OCI-LY1 (cell line): Measurements from ENCODE around the gene NLRP9.

Source experiments
- H2AFZ ChIP-seq: fragments of 200-600 bp; sonication (generic), shearing (Covaris generic); 2 replicates; pipeline ENCODE4 v1.6.0; 2014; ENCODE audit warnings: antibody characterized with exemption, mild to moderate bottlenecking, low read length
- H3F3A ChIP-seq: fragments of 200-600 bp; sonication (generic), shearing (Covaris generic); 2 replicates; pipeline ENCODE4 v1.6.0; 2014; ENCODE audit warnings: mild to moderate bottlenecking, antibody characterized with exemption, low read length, moderate library complexity; ENCODE audit not compliant: insufficient read depth
- H3K27ac ChIP-seq: fragments of 200-600 bp; sonication (generic); 2 replicates; pipeline ENCODE4 v1.5.1; 2014; ENCODE audit warnings: low read length, mixed run types, mild to moderate bottlenecking, low read depth; ENCODE audit not compliant: poor library complexity, severe bottlenecking
- H3K27me3 ChIP-seq: fragments of 200-600 bp; sonication (generic); 2 replicates; pipeline ENCODE4 v1.6.0; 2014; ENCODE audit warnings: antibody characterized with exemption, mild to moderate bottlenecking, low read length, moderate library complexity; ENCODE audit not compliant: insufficient read depth
- H3K36me3 ChIP-seq: fragments of 200-600 bp; sonication (generic); 2 replicates; pipeline ENCODE4 v1.6.1; 2014; ENCODE audit warnings: mild to moderate bottlenecking, antibody characterized with exemption, low read length, moderate library complexity, mixed read lengths; ENCODE audit not compliant: insufficient read depth
- H3K4me1 ChIP-seq: fragments of 200-600 bp; sonication (generic); 2 replicates; pipeline ENCODE4 v1.5.1; 2014; ENCODE audit warnings: mild to moderate bottlenecking, low read length, moderate library complexity; ENCODE audit not compliant: insufficient read depth, severe bottlenecking
- H3K4me2 ChIP-seq: fragments of 200-600 bp; sonication (generic), shearing (Covaris generic); 2 replicates; pipeline ENCODE4 v1.6.1; 2014; ENCODE audit warnings: low read length
- H3K4me3 ChIP-seq: fragments of 200-600 bp; sonication (generic); 2 replicates; pipeline ENCODE4 v1.5.1; 2014; ENCODE audit warnings: low read length, low read depth, mild to moderate bottlenecking, mixed read lengths; ENCODE audit not compliant: poor library complexity, severe bottlenecking
- H3K79me2 ChIP-seq: fragments of 200-600 bp; shearing (Covaris generic); 2 replicates; pipeline ENCODE4 v1.6.1; 2016; ENCODE audit warnings: mixed run types, low read length, mixed read lengths; ENCODE audit not compliant: insufficient read depth
- H3K9ac ChIP-seq: fragments of 200-600 bp; sonication (generic), shearing (Covaris generic); 2 replicates; pipeline ENCODE4 v1.6.1; 2014; ENCODE audit warnings: mild to moderate bottlenecking, low read length, mixed read lengths
- H3K9me2 ChIP-seq: fragments of 200-600 bp; sonication (generic), shearing (Covaris generic); 2 replicates; pipeline ENCODE4 v1.6.1; 2014; ENCODE audit warnings: low read depth, mild to moderate bottlenecking, low read length, mixed read lengths
- H3K9me3 ChIP-seq: fragments of 200-600 bp; shearing (Covaris generic); 2 replicates; pipeline ENCODE4 v1.6.1; 2014; ENCODE audit warnings: low read length, mixed read lengths
- H4K20me1 ChIP-seq: fragments of 200-600 bp; sonication (generic), shearing (Covaris generic); 2 replicates; pipeline ENCODE4 v1.6.0; 2016; ENCODE audit warnings: mild to moderate bottlenecking, low read length; ENCODE audit not compliant: insufficient read depth
- EZH2 ChIP-seq: fragments of 200-600 bp; sonication (generic), shearing (Covaris generic); IDR thresholded peaks from 2 replicates; pipeline ENCODE4 v1.8.0; 2017; ENCODE audit warnings: borderline replicate concordance, mixed run types, mild to moderate bottlenecking, antibody characterized with exemption, low read length, moderate library complexity, mixed read lengths
- TF ChIP-seq, protein P1 (sequence below): fragments of 200-600 bp; sonication (generic), shearing (Covaris generic); IDR thresholded peaks from 2 replicates; pipeline ENCODE4 v1.5.1; 2017; ENCODE audit warnings: mild to moderate bottlenecking, antibody characterized with exemption, low read length, moderate library complexity, mixed read lengths

Gene NLRP9

GRCh38 chr19:55738302-55738701 lies at the start of gene NLRP9:
TSS of gene NLRP9 (minus strand) at chr19:55738402. CDS start at chr19:55738374, 28 bp downstream.
- Histone ChIP-seq H3K79me2 (no peaks in the 10 kb centered on the region), H3F3A (no peaks in the 10 kb centered on the region), H3K4me3 (no peak within 1 kb of the TSS), H3K4me1 (no peaks in the 10 kb centered on the region), H4K20me1 (no peaks in the 10 kb centered on the region), H2AFZ (no peak within 1 kb of the TSS), H3K36me3 (no peaks in the 10 kb centered on the region), H3K9me3 (no peaks in the 10 kb centered on the region), H3K9me2 (no peaks in the 10 kb centered on the region), H3K4me2 (no peak within 1 kb of the TSS), H3K9ac (no peak within 1 kb of the TSS), H3K27me3 (no peaks in the 10 kb centered on the region), H3K27ac (no peak within 1 kb of the TSS)
- TF ChIP-seq EZH2: no peak
- TF ChIP-seq, protein P1, sequence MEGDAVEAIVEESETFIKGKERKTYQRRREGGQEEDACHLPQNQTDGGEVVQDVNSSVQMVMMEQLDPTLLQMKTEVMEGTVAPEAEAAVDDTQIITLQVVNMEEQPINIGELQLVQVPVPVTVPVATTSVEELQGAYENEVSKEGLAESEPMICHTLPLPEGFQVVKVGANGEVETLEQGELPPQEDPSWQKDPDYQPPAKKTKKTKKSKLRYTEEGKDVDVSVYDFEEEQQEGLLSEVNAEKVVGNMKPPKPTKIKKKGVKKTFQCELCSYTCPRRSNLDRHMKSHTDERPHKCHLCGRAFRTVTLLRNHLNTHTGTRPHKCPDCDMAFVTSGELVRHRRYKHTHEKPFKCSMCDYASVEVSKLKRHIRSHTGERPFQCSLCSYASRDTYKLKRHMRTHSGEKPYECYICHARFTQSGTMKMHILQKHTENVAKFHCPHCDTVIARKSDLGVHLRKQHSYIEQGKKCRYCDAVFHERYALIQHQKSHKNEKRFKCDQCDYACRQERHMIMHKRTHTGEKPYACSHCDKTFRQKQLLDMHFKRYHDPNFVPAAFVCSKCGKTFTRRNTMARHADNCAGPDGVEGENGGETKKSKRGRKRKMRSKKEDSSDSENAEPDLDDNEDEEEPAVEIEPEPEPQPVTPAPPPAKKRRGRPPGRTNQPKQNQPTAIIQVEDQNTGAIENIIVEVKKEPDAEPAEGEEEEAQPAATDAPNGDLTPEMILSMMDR: no peak

- H2AFZ ChIP-seq: no peak overlapping the region
- TF ChIP-seq, protein P1: no peak
- TF ChIP-seq EZH2: no peak
- peaks cover 14% of the 10 kb centered on the region for H3K4me1 ChIP-seq
- H3K4me3 ChIP-seq: no peak overlapping the region
- H4K20me1 ChIP-seq: no peaks in the 10 kb centered on the region
- H3K4me2 ChIP-seq: no peak overlapping the region
- no peaks in the 10 kb centered on the region for H3K27me3 ChIP-seq
- no peaks in the 10 kb centered on the region for H3K9me3 ChIP-seq
- H3K36me3 ChIP-seq: no peaks in the 10 kb centered on the region
- H3K9ac ChIP-seq: no peak overlapping the region
- H3K27ac ChIP-seq: no peak overlapping the region
- H3K9me2 ChIP-seq: no peaks in the 10 kb centered on the region
- H3K79me2 ChIP-seq: no peaks in the 10 kb centered on the region
- H3F3A ChIP-seq: no peaks in the 10 kb centered on the region
These were observed 42.9 kb upstream of the NLRP9 start for GRCh38 chr19:55781112-55781511.

DNA sequence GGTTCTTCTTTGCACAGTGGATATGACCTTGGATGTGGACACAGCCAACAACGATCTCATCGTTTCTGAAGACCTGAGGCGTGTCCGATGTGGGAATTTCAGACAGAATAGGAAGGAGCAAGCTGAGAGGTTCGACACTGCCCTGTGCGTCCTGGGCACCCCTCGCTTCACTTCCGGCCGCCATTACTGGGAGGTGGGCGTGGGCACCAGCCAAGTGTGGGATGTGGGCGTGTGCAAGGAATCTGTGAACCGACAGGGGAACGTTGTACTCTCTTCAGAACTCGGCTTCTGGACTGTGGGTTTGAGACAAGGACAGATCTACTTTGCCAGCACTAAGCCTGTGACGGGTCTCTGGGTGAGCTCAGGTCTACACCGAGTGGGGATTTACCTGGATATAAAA lies 40.1 kb upstream of the NLRP9 start:
- H3K9ac ChIP-seq: peak overlapping the region; percentile 28; the same call in 1 of the 2 replicates
- H4K20me1 ChIP-seq: no peaks in the 10 kb centered on the region
- no peaks in the 10 kb centered on the region for H3K36me3 ChIP-seq
- no peaks in the 10 kb centered on the region for H3K79me2 ChIP-seq
- H3K4me3 ChIP-seq: peak overlapping the region; percentile 56
- H3F3A ChIP-seq: no peaks in the 10 kb centered on the region
- no peaks in the 10 kb centered on the region for H3K9me2 ChIP-seq
- no peaks in the 10 kb centered on the region for H3K27me3 ChIP-seq
- H2AFZ ChIP-seq: peak overlapping the region; percentile 86
- H3K27ac ChIP-seq: no peak overlapping the region
- H3K4me2 ChIP-seq: peak overlapping the region; percentile 65
- TF ChIP-seq, protein P1: no peak
- TF ChIP-seq EZH2: no peak
- no peaks in the 10 kb centered on the region for H3K9me3 ChIP-seq
- H3K4me1 ChIP-seq: peaks cover 14% of the 10 kb centered on the region
